Chondrocyte (in vitro differentiated cells): ENCODE measurements around the gene PIGH. TPM values are rescaled to one million over a fixed set of nuclear protein-coding genes. Genes with fewer than 3 reads are reported as not detected.
A peak's percentile ranks its signal among the peaks of the same experiment; 100 is the strongest.
"Not testable (repeated sequence)": the region's sequence is repeated elsewhere in the genome, so short reads cannot be mapped to it uniquely, and the experiment has no call there.

ENCODE experiments used
- DNase-seq: peaks from one replicate; pipeline ENCODE4 v3.0.0; 2021; ENCODE audit warnings: mixed read lengths, low spot score
- H3K27ac Mint-ChIP-seq: one replicate; pipeline ENCODE4 v1.8.0; 2021; ENCODE audit warnings: mild to moderate bottlenecking, moderate library complexity, mixed read lengths; ENCODE audit not compliant: unreplicated experiment
- H3K27me3 Mint-ChIP-seq: 2 replicates; pipeline ENCODE4 v1.8.0; 2021; ENCODE audit warnings: low read depth, mixed read lengths
- H3K36me3 Mint-ChIP-seq: 2 replicates; pipeline ENCODE4 v1.8.0; 2021; ENCODE audit warnings: low read depth, mixed read lengths
- H3K4me1 Mint-ChIP-seq: 2 replicates; pipeline ENCODE4 v1.8.0; 2021; ENCODE audit warnings: low read depth, mild to moderate bottlenecking, mixed read lengths
- H3K4me3 Mint-ChIP-seq: one replicate; pipeline ENCODE4 v1.8.0; 2021; ENCODE audit warnings: mild to moderate bottlenecking, moderate library complexity, mixed read lengths; ENCODE audit not compliant: unreplicated experiment
- H3K9me3 Mint-ChIP-seq: 2 replicates; pipeline ENCODE4 v1.8.0; 2021; ENCODE audit warnings: low read depth, mixed read lengths
- total RNA-seq: library from RNA; stranded (reverse); gene quantifications from 3 replicates; pipeline ENCODE4 v1.2.1, GENCODE V29; 2021
- TF ChIP-seq, protein P1 (sequence below): fragments of 200-600 bp; sonication (generic); IDR thresholded peaks from 2 replicates; pipeline ENCODE4 v1.5.0; 2021; ENCODE audit warnings: antibody characterized with exemption, mild to moderate bottlenecking, moderate library complexity

Gene PIGH
- total RNA-seq, 1 donor from 2014 or later, result 19.0 TPM

DNA sequence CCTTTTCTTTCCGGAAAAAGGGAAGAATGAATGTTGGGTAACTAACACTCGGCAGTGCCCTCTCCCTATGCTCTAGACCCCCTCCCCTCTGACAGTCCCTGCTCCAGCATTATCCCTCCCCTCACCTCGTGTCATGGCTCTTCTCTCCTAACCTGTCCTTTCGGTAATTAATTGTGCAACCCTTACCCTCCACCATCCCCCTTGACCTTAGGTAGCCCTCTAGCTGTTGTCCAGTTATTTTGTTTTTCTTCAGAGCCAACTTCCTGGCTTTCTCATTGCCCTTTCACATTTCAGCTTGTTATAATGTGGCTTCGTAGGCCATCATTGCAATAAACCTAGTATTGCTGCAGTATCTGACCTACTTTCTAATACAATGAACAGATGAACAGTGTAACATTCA, 30.9 kb upstream of the PIGH start:
- no peaks in the 10 kb centered on the region for H3K27me3 Mint-ChIP-seq
- H3K4me1 Mint-ChIP-seq, result peaks cover 7% of the 10 kb centered on the region
- H3K36me3 Mint-ChIP-seq, result peaks cover 2% of the 10 kb centered on the region
- no peak overlapping the region for H3K27ac Mint-ChIP-seq
- H3K4me3 Mint-ChIP-seq, result no peak overlapping the region
- TF ChIP-seq, protein P1, sequence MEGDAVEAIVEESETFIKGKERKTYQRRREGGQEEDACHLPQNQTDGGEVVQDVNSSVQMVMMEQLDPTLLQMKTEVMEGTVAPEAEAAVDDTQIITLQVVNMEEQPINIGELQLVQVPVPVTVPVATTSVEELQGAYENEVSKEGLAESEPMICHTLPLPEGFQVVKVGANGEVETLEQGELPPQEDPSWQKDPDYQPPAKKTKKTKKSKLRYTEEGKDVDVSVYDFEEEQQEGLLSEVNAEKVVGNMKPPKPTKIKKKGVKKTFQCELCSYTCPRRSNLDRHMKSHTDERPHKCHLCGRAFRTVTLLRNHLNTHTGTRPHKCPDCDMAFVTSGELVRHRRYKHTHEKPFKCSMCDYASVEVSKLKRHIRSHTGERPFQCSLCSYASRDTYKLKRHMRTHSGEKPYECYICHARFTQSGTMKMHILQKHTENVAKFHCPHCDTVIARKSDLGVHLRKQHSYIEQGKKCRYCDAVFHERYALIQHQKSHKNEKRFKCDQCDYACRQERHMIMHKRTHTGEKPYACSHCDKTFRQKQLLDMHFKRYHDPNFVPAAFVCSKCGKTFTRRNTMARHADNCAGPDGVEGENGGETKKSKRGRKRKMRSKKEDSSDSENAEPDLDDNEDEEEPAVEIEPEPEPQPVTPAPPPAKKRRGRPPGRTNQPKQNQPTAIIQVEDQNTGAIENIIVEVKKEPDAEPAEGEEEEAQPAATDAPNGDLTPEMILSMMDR, result no peak
- DNase-seq, result no peak
- H3K9me3 Mint-ChIP-seq, result no peaks in the 10 kb centered on the region

DNA sequence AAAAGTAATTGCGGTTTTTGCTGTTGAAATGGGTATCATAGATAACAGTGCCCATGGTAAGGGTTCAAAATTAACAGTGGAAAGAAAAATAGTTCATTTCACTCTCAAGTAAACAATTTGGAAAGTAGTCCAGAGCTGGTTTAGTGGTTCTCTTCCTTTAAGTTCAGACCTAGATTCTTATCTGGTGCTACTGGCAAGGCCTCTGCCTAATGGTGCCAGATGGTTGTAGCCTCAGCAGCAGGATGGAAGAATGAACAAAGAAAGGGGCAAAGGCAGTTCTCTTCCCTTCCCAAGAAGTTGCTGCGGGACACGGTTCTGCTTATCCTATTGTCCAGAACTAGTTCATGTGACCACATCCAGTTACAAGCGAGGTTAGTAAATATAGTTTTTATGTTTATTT, 30.1 kb upstream of the PIGH start:
- Mint-ChIP-seq H3K4me3 (no peak overlapping the region), H3K36me3 (peaks cover 2% of the 10 kb centered on the region), H3K27ac (no peak overlapping the region), H3K27me3 (no peaks in the 10 kb centered on the region), H3K9me3 (no peaks in the 10 kb centered on the region), H3K4me1 (peaks cover 4% of the 10 kb centered on the region)
- TF ChIP-seq, protein P1, result no peak
- no peak for DNase-seq

DNA sequence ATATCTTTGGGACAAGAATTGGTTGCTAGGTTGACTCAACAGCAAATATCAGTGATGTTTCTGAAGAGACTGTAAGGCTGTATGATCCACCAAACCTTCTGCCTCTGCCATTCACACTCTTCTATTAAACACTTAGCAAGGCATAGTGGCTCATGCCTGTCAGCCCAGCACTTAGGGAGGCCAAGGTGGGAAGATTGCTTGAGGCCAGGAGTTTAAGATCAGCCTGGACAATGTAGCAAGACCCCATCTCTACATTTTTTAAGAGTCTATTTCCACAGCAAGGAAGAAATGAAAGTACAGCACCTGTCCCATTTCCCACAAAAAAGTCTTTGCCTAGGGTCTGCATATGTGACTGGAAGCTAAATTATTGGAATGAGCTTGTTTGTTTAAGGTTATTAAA, 27.5 kb upstream of the PIGH start:
- TF ChIP-seq, protein P1, result no peak
- Mint-ChIP-seq H3K27me3 (no peaks in the 10 kb centered on the region), H3K4me3 (no peak overlapping the region), H3K27ac (no peak overlapping the region), H3K4me1 (peaks cover 9% of the 10 kb centered on the region), H3K9me3 (no peaks in the 10 kb centered on the region), H3K36me3 (peaks cover 2% of the 10 kb centered on the region)
- no peak for DNase-seq

DNA sequence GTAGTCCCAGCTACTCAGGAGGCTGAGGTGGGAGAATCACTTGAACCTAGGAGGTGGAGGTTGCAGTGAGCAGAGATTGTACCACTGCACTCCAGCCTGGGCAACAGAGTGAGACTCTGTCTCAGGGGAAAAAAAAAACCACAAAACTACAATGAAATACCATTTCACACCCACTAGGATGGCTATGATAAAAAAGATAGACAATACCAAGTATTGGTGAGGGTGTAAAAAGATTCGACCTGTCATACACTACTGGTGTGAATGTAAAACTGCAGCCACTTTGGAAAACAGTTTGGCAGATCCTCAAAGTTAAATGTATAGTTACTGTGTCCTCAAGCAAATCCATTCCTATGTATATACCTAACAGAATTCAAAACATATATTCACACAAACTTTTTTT, 26.1 kb upstream of the PIGH start:
- H3K4me1 Mint-ChIP-seq, result peaks cover 16% of the 10 kb centered on the region
- H3K4me3 Mint-ChIP-seq, H3K27me3 Mint-ChIP-seq, H3K27ac Mint-ChIP-seq, DNase-seq, H3K9me3 Mint-ChIP-seq, H3K36me3 Mint-ChIP-seq: not testable (repeated sequence)

DNA sequence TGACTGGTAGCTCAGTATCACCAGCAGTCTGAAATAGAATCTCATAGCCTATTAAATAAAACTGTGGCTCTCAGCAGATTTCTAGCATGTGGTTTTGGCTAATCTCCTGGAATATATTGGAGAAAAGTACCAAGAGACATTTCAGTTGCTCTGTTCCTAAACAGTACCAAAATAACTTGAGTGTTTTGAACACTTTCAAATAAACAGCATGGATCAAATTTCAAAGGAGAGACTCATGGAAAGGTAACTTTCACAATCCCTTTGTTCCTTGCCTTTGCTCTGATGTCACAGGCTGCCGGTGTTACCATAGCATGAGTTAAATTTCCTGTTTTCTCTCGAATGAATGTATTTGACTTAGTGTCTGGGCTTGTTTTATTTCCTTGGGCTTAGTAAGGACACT, 23.0 kb upstream of the PIGH start:
- TF ChIP-seq, protein P1, result no peak
- H3K4me3 Mint-ChIP-seq, result peak overlapping the region; percentile 4
- no peaks in the 10 kb centered on the region for H3K9me3 Mint-ChIP-seq
- no peak for DNase-seq
- H3K27me3 Mint-ChIP-seq, result no peaks in the 10 kb centered on the region
- H3K36me3 Mint-ChIP-seq, result no peaks in the 10 kb centered on the region
- peaks cover 38% of the 10 kb centered on the region for H3K4me1 Mint-ChIP-seq
- H3K27ac Mint-ChIP-seq, result peak overlapping the region; percentile 81

DNA sequence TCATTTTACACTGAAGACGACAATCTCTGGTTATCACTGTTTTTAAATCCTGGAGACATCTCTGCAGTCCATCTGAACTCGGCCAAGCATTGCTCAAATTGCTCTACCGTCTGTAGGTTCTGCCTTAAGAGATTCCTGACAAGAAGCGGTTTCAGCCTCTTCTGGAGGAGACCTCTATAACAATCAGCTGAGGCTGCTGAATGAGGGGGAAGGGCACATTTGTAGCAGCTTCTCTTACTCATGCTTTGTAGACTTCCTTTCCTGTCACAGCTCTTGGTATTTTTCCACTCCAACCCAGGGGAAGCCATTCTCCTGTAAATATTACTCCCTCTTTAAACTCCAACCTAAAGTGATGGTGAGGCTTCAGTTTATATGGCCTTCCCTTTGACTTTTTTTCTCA, 22.6 kb upstream of the PIGH start:
- no peak for DNase-seq
- Mint-ChIP-seq H3K27me3 (no peaks in the 10 kb centered on the region), H3K36me3 (no peaks in the 10 kb centered on the region), H3K4me3 (peak overlapping the region; percentile 4), H3K9me3 (no peaks in the 10 kb centered on the region), H3K27ac (peak overlapping the region; percentile 81), H3K4me1 (peaks cover 38% of the 10 kb centered on the region)
- TF ChIP-seq, protein P1, result no peak
